ENCODE results near the gene C10orf120. TPM values are rescaled to one million over a fixed set of nuclear protein-coding genes. Genes with fewer than 3 reads are reported as not detected.

The C10orf120 gene
- total RNA-seq, 1 donor from 2014 or later: not detected

- no peak for DNase-seq
These were observed 39.0 kb downstream of the C10orf120 start for GRCh38 chr10:122660696-122661095.

- no peak for DNase-seq
These were observed 40.0 kb downstream of the C10orf120 start for GRCh38 chr10:122659651-122660050.

- no peak for DNase-seq
These were observed 40.5 kb downstream of the C10orf120 start for GRCh38 chr10:122659126-122659525.

- no peak for DNase-seq
These were observed 41.1 kb downstream of the C10orf120 start for GRCh38 chr10:122658356-122659049.

- no peak for DNase-seq
These were observed 41.9 kb downstream of the C10orf120 start for GRCh38 chr10:122657729-122658128.

GRCh38 chr10:122657255-122657654 lies 42.4 kb downstream of the C10orf120 start:
- no peak for DNase-seq

GRCh38 chr10:122656741-122657140 lies 42.9 kb downstream of the C10orf120 start:
- DNase-seq: no peak

DNA sequence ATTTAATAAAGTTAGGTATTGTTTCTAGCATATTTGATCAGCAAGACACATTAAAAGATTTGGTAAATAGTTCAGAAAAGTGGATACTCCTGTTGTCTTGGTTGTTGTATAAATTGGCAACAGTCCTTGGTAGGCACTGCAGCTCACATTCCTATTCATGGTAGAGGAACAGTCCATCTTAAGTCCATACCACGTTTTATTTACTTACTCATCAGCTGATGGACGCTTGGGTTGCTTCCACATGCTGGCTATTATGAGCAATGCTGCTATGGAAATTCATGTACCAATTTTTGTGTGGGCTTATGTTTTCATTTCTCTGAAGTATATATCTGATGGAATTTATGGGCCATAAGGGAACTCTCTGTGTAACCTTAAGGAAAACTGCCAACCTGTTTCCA lies 43.3 kb downstream of the C10orf120 start:
- DNase-seq: no peak

GRCh38 chr10:122655524-122656307 lies 43.9 kb downstream of the C10orf120 start:
- DNase-seq: no peak

DNA sequence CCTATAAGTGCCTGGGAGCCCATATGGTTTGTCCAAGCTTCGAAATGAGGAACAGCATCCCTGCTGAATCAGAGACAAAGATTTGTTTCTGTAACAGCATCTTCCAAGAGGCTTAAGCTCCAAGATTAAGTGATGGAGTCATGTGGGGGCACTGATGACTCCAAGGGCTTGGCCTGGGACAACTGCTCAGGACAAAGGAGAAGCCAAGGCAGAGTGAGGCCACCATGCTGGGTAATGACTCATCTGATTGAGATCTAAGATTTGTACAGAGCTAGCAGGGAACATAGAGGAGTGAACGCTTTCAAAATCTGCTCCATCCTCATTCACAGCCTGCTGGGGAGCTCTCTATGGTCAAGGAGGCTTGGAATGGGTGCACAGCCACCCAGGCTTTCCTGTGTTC lies 49.3 kb downstream of the C10orf120 start:
- no peak for DNase-seq

GRCh38 chr10:122649903-122650302 lies 49.7 kb downstream of the C10orf120 start:
- no peak for DNase-seq

GRCh38 chr10:122648599-122649428 lies 50.8 kb downstream of the C10orf120 start:
- DNase-seq: peak; percentile 69

Other genes starting within 250 kb of the C10orf120 start
- not detected for gene ARMS2, start 245.2 kb downstream of the C10orf120 start, total RNA-seq
- gene HTRA1, start 238.3 kb downstream of the C10orf120 start, total RNA-seq: 102 TPM
- gene DMBT1, start 139.1 kb downstream of the C10orf120 start, total RNA-seq: 272 TPM
- 0.31 TPM for gene CUZD1, start 146.0 kb upstream of the C10orf120 start, total RNA-seq
- 7.5 TPM for gene FAM24B, start 179.7 kb upstream of the C10orf120 start, total RNA-seq
- gene FAM24A, start 210.8 kb upstream of the C10orf120 start, total RNA-seq: not detected

Data from tongue (tissue), 2 donors.